BLaER1 treated with 17β-estradiol and CSF1 and Interleukin-3, amounts not matched to agents 10 nM and 100 nM (cell line): ENCODE results near the gene TSPAN16.

Source experiments
- H3K27ac ChIP-seq, 11 experiments: shearing (Covaris generic); formaldehyde crosslinking; 2 replicates each; pipeline ENCODE4 v1.8.1; 2022
- H3K27me3 ChIP-seq, 11 experiments: shearing (Covaris generic); formaldehyde crosslinking; 2 replicates each; pipeline ENCODE4 v1.8.1; 2022
- H3K36me3 ChIP-seq, 11 experiments: shearing (Covaris generic); formaldehyde crosslinking; 2 replicates each; pipeline ENCODE4 v1.8.1; 2022
- H3K4me1 ChIP-seq, 10 experiments: shearing (Covaris generic); formaldehyde crosslinking; 2 replicates each; pipeline ENCODE4 v1.8.1; 2022
- H3K4me2 ChIP-seq, 11 experiments: shearing (Covaris generic); formaldehyde crosslinking; 2 replicates each; pipeline ENCODE4 v1.8.1; 2022
- H3K4me3 ChIP-seq, 10 experiments: shearing (Covaris generic); formaldehyde crosslinking; 2 replicates each; pipeline ENCODE4 v1.8.1; 2022
- H3K9ac ChIP-seq, 11 experiments: shearing (Covaris generic); formaldehyde crosslinking; 2 replicates each; pipeline ENCODE4 v1.8.1; 2022
- H3K9me3 ChIP-seq, 11 experiments: shearing (Covaris generic); formaldehyde crosslinking; replicated peaks in 1 of 11; 2 replicates each; pipeline ENCODE4 v1.8.1; 2022
- H4K20me1 ChIP-seq, 11 experiments: shearing (Covaris generic); formaldehyde crosslinking; 2 replicates each; pipeline ENCODE4 v1.8.1; 2022
- Cebpa-rat ChIP-seq, 11 experiments: shearing (Covaris generic); IDR thresholded peaks; 2 replicates each; pipeline ENCODE4 v1.8.1; 2022

The TSPAN16 gene

DNA sequence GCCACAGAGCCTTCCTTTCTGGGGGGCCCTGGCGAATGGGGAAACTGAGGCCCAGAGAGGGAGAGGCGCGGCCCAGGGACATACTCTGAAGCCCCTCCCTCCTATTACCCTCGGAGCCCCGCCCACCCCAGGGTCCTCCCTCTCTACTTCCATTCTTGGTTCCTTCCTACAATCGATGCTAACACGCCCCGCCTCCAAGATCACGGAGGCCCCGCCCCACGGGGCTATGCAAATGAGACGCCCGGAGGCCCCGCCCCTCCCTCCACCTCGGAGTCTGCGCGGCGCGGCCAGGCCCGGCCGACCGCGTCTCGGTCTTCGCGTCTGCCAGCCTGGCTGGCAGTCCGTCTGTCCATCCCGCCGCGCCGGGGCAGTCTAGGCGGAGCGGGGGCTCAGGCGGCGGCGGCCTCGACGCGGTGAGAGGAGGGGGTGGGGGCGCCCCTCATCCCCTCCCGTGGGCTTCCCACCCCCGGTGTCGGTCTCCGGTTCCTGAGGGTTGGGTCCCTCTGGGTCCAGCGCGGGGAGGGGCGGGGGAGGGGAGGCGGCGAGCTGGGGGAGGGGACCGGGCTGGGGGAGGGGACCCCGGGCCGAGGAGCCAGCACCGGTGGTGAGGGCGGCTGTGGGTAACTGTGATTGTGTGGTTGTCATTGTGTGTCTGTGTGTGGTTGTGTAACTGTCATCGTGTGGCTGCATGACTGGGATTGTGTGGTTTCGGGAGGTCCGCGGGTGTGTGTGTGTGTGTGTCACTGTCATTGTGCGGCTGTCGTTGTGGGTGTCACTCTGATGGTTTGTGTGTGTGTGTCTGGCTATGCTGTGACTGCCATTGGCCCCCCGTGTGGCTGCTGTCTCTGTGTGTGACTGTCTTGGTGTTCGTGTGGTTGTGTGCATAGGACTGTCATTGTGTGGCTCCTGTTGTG is 59.5 kb downstream of the TSPAN16 start, which contains the start of gene PLPPR2:
Gene PLPPR2 (plus strand): TSS at position 273 of the 914 bp plus-strand sequence. CDS start 2,242 bp downstream, outside the sequence.
- TF ChIP-seq Cebpa-rat (IDR thresholded peaks at IDR 0.05) = no peak
- H3K4me1 ChIP-seq = peaks cover 11 to 30% (median 18%) of the 10 kb centered on the region in 10 experiments; a peak in 18 of 20 replicates
- no peaks in the 10 kb centered on the region for H3K27me3 ChIP-seq
- H3K36me3 ChIP-seq = peaks cover 0 to 20% (median 0%) of the 10 kb centered on the region in 11 experiments; a peak in 7 of 22 replicates
- peak within 1 kb of the TSS in 10 of 11 experiments; percentile 42 to 81 (median 63); a peak in 16 of 22 replicates for H3K27ac ChIP-seq
- H3K4me3 ChIP-seq = peak within 1 kb of the TSS; percentile 50 to 73 (median 60)
- peak within 1 kb of the TSS; percentile 62 to 80 (median 75); a peak in 21 of 22 replicates for H3K9ac ChIP-seq
- H3K4me2 ChIP-seq = peak within 1 kb of the TSS; percentile 76 to 98 (median 87)
- H3K9me3 ChIP-seq = no peaks in the 10 kb centered on the region
- H4K20me1 ChIP-seq = peaks cover 0 to 29% (median 0%) of the 10 kb centered on the region in 11 experiments; a peak in 8 of 22 replicates

DNA sequence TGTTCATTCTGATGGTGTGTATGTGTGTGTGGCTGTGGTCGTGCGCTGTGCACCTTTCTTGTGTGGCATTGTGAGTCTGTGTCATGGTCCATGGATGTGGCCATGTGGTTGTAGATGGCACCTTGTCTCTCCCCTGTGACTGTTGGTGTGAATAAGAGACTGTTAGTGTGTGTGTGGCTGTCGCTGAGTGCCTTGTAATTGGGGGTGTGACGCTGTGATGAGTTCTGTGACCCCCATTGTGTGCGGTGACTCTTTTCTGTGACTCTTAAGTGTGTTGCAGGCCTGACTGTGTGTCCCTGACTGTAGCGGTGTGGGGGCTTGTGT is 60.1 kb downstream of the TSPAN16 start:
- Histone ChIP-seq H4K20me1 (peaks cover 0 to 31% (median 0%) of the 10 kb centered on the region in 11 experiments; a peak in 8 of 22 replicates), H3K4me3 (peak overlapping the region; percentile 50 to 73 (median 60); a peak in 17 of 20 replicates), H3K9me3 (no peaks in the 10 kb centered on the region), H3K4me1 (peaks cover 10 to 26% (median 18%) of the 10 kb centered on the region in 10 experiments; a peak in 18 of 20 replicates), H3K4me2 (peak overlapping the region; percentile 76 to 98 (median 87)), H3K9ac (peak overlapping the region in 9 of 11 experiments; percentile 70 to 80 (median 76); a peak in 16 of 22 replicates), H3K27me3 (no peaks in the 10 kb centered on the region), H3K36me3 (peaks cover 0 to 27% (median 2%) of the 10 kb centered on the region in 11 experiments; a peak in 10 of 22 replicates), H3K27ac (peak overlapping the region in 2 of 11 experiments; percentile 80 to 81; a peak in 5 of 22 replicates)
- no peak for TF ChIP-seq Cebpa-rat (IDR thresholded peaks at IDR 0.05)

DNA sequence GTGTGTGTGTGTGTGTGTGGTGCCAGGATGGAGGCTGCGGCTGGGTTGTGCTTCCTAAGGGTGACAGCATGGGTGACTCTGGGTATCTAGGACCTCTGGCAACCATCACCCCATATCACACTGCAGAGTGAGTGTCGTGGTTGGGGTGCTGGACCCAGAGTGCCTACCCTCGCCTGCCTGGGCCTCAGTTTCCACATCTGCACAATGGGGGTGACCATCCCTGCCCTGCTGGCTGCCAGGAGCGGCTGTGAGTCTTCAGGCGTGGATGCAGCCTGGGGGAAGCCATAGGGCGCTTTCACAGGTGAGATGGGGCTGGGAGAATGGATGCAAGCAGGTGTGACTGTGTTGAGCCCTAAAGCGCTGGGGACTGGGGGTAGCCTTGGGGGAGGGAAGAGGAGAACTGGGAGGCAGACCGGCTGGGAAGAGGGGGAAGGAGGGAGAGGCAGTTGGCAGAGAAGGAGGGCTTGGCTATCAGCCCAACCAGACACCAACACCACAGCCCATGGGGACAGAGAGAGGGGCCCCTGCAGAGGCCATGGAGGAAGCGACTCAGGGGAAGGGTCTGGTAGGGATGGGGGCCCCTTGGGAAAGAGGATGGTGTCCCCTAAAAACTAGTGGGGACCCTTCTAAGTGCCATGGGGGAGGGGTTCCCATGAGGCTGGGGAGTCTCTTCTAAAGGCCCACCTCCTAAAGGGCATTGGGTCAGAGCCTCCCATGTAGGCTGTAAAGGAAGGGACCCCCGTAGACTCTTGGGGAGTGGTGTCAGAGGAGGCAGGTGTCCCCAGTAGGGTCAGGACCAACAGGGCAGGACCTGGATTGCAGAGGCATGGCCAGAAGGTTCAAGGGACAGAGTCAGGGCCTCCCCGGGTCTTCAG is 61.0 kb downstream of the TSPAN16 start:
- no peak for TF ChIP-seq Cebpa-rat (IDR thresholded peaks at IDR 0.05)
- Histone ChIP-seq H3K27ac (no peak overlapping the region), H4K20me1 (peaks cover 0 to 39% (median 0%) of the 10 kb centered on the region in 11 experiments; a peak in 9 of 22 replicates), H3K4me2 (peak overlapping the region in 10 of 11 experiments; percentile 76 to 98 (median 88); a peak in 14 of 22 replicates), H3K9me3 (no peaks in the 10 kb centered on the region), H3K4me1 (peaks cover 6 to 25% (median 18%) of the 10 kb centered on the region in 10 experiments; a peak in 18 of 20 replicates), H3K9ac (no peak overlapping the region), H3K36me3 (peaks cover 0 to 35% (median 11%) of the 10 kb centered on the region in 11 experiments; a peak in 10 of 22 replicates), H3K4me3 (peak overlapping the region in 3 of 10 experiments; percentile 51 to 73 (median 65); a peak in 5 of 20 replicates), H3K27me3 (no peaks in the 10 kb centered on the region)

DNA sequence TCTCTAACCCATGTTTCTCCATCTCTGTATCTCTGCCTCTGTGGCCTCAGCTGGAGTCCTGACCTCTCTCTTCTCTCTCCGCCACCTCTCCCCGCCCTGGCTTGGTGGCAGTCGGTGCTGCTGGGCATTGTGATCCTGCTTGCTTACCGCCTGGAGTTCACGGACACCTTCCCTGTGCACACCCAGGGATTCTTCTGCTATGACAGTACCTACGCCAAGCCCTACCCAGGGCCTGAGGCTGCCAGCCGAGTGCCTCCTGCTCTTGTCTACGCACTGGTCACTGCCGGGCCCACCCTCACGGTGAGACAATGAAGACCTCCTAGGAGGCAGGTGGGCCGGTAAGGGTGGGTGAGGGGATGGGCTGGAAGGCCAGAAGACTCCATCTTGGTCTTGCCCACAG is 63.5 kb downstream of the TSPAN16 start:
- Histone ChIP-seq H3K27me3 (no peaks in the 10 kb centered on the region), H3K9ac (no peak overlapping the region), H3K4me3 (no peak overlapping the region)

DNA sequence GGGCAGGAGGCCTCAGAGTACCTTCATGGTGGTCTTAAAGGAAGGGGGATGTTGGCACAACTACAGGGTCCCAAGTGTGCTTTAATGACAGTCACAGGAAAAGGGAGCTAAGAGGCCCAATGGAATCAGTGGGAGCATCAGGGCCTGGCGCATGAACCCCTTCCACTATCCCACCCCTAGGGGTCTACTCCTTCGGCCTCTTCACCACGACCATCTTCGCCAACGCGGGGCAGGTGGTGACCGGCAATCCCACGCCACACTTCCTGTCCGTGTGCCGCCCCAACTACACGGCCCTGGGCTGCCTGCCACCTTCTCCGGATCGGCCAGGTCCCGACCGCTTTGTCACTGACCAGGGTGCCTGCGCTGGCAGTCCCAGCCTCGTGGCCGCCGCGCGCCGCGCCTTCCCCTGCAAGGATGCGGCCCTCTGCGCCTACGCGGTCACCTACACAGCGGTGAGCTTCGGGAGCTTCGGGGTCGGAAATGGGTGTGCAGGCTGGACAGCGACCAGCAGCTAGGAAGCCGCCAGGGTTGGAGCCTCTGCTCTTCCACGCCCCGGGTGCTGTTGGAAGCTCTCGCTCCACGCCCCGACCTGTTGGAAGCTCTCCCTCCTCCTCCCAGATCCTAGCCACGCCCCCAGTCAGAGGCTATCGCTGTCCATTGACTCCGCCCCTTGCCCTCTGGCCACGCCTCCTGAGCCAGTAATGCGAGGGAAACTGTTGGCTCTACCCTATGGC is 65.2 kb downstream of the TSPAN16 start:
- Histone ChIP-seq H3K4me3 (no peak overlapping the region), H3K36me3 (peaks cover 0 to 78% (median 12%) of the 10 kb centered on the region in 11 experiments; a peak in 12 of 22 replicates), H3K27me3 (no peaks in the 10 kb centered on the region), H4K20me1 (peaks cover 0 to 56% (median 0%) of the 10 kb centered on the region in 11 experiments; a peak in 9 of 22 replicates), H3K9ac (no peak overlapping the region), H3K4me1 (peaks cover 0 to 14% (median 10%) of the 10 kb centered on the region in 10 experiments; a peak in 14 of 20 replicates), H3K9me3 (no peaks in the 10 kb centered on the region), H3K27ac (no peak overlapping the region), H3K4me2 (no peak overlapping the region)
- TF ChIP-seq Cebpa-rat (IDR thresholded peaks at IDR 0.05) = no peak

More for the DNA sequence above, 63.5 kb downstream of the TSPAN16 start:
- TF ChIP-seq Cebpa-rat (IDR thresholded peaks at IDR 0.05) = no peak
- H3K9me3 ChIP-seq = no peaks in the 10 kb centered on the region
- H3K4me1 ChIP-seq = peaks cover 6 to 25% (median 18%) of the 10 kb centered on the region in 10 experiments; a peak in 18 of 20 replicates
- H3K36me3 ChIP-seq = peaks cover 0 to 61% (median 12%) of the 10 kb centered on the region in 11 experiments; a peak in 11 of 22 replicates
- H4K20me1 ChIP-seq = peaks cover 0 to 49% (median 0%) of the 10 kb centered on the region in 11 experiments; a peak in 9 of 22 replicates
- H3K27ac ChIP-seq = no peak overlapping the region
- H3K4me2 ChIP-seq = no peak overlapping the region

DNA sequence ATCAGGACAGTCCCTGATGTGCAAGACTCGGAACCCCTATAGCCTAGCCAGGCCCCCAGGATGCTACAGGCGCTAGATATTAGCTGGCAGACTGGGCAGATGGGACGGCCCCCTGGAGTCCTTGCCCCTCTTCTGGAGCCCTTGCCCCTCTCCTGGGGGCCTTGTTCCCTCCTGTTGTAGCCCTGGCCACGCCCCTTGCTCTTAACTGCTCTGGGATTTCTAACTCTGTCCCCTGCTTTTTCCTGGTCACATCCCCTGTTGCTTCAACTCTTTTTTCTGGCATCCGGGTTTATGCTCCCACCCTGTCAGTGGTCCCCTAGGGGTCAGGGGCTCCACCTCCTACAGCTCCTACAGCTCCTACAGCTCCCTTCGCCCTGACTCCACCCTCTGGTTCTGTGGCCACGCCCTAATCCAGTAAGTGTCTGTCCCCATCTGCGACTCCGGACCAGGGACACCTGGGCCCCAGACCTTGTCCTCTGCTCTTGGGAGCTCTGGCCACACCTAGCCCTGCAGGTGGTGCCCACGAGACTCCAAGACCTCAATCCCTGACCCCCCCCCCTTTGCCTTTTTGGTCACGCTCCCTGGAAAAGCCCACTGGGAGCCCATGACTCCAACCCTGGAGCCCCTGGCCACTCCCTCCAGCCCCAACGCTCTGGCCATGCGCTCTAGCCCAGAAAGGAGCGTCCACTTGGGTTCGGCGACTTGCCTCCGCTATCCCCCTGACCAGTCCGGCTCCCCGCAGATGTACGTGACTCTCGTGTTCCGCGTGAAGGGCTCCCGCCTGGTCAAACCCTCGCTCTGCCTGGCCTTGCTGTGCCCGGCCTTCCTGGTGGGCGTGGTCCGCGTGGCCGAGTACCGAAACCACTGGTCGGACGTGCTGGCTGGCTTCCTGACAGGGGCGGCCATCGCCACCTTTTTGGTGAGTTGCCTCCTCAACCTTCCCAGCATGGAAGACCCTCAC is 66.1 kb downstream of the TSPAN16 start:
- no peaks in the 10 kb centered on the region for H3K27me3 ChIP-seq
- H3K4me1 ChIP-seq = peaks cover 0 to 5% (median 1%) of the 10 kb centered on the region in 10 experiments; a peak in 7 of 20 replicates
- H4K20me1 ChIP-seq = peaks cover 0 to 49% (median 0%) of the 10 kb centered on the region in 11 experiments; a peak in 8 of 22 replicates
- no peak overlapping the region for H3K4me3 ChIP-seq
- no peaks in the 10 kb centered on the region for H3K9me3 ChIP-seq
- TF ChIP-seq Cebpa-rat (IDR thresholded peaks at IDR 0.05) = no peak
- no peak overlapping the region for H3K9ac ChIP-seq
- H3K36me3 ChIP-seq = peaks cover 0 to 81% (median 12%) of the 10 kb centered on the region in 11 experiments; a peak in 12 of 22 replicates
- H3K4me2 ChIP-seq = no peak overlapping the region
- no peak overlapping the region for H3K27ac ChIP-seq

DNA sequence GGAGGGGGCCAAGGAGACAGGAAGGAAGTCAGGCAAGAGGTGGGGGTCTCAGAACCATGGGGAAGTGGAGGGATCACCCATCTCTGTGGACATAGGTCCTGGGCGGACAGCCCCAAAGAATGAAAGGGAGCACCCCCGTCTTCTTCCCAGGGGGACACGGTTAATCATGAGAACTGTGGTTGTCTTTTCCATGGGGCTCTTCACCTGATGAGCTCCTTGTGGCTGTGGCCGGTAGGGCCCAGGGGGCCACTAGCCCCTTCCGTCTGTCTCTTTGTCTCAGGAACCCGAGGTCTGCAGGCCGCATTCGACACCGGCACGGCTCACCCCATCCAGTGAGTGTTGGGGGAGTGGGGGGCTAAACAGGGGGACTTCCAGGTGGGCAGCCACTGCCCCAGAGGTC is 67.9 kb downstream of the TSPAN16 start:
- no peak overlapping the region for H3K4me3 ChIP-seq
- no peak overlapping the region for H3K27ac ChIP-seq
- H3K27me3 ChIP-seq = no peaks in the 10 kb centered on the region
- H3K4me2 ChIP-seq = no peak overlapping the region
- H4K20me1 ChIP-seq = peaks cover 0 to 32% (median 0%) of the 10 kb centered on the region in 11 experiments; a peak in 6 of 22 replicates
- no peak overlapping the region for H3K9ac ChIP-seq
- H3K9me3 ChIP-seq = no peaks in the 10 kb centered on the region
- no peak for TF ChIP-seq Cebpa-rat (IDR thresholded peaks at IDR 0.05)
- peaks cover 0 to 88% (median 12%) of the 10 kb centered on the region in 11 experiments; a peak in 13 of 22 replicates for H3K36me3 ChIP-seq
- peaks cover 0 to 3% (median 0%) of the 10 kb centered on the region in 10 experiments; a peak in 1 of 20 replicates for H3K4me1 ChIP-seq
